Aortic smooth muscle cell (primary cell): ENCODE data around the gene TCEANC. TPM values are rescaled to one million over a fixed set of nuclear protein-coding genes. Genes with fewer than 3 reads are reported as not detected.

Experiments used
- total RNA-seq: library from RNA; depleted of rRNA; stranded (reverse); fragments of >200 nt; gene quantifications from 2 replicates; pipeline ENCODE4 v1.2.3, GENCODE V29; 2014

Gene TCEANC, protein sequence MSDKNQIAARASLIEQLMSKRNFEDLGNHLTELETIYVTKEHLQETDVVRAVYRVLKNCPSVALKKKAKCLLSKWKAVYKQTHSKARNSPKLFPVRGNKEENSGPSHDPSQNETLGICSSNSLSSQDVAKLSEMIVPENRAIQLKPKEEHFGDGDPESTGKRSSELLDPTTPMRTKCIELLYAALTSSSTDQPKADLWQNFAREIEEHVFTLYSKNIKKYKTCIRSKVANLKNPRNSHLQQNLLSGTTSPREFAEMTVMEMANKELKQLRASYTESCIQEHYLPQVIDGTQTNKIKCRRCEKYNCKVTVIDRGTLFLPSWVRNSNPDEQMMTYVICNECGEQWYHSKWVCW
- total RNA-seq, result 3.2 TPM in 2 replicates

DNA sequence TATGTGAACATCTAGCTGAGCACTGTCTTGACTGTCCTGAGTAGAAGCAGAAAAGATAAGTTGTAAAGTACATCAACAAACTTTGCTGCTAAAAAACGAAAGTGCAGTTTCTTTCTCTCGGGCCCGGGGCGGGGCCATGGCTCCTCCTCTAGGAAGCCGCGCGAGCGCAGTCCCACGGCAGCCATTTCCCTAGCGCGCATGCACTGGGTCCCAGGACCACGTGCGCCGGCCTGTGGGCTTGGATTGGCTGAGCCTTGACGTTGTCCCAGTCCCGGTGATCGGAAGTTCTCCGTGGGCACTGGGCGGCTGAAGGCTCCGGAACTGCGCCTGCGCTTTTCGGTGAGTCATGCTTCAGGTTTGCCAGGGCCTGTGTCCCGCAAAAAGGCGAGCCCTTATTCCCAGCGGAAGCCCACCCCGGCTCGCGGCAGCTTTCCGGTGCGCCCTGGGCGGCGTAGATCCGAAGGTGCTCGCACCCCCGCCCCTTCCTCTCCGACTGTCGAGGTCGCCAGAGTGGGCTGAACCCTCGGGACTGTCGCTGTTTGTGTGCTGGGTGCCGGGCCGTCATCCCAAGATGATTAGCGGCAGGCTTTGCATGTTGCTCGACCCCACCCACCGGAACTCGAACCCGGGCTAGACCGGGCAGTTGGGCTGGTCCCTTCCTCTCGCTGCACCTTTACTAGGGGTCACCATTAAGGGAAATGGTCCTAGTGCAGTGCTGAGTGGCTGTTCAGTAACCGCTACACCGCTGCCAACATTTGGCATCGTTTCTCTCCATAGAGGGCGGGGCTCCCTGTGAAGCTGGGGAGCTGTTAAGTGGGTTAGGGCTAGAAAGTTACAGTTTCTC lies at the start of gene TCEANC:
TCEANC (plus strand) TSS at position 292 of the 844 bp plus-strand sequence. CDS start 9,368 bp downstream, outside the sequence.

DNA sequence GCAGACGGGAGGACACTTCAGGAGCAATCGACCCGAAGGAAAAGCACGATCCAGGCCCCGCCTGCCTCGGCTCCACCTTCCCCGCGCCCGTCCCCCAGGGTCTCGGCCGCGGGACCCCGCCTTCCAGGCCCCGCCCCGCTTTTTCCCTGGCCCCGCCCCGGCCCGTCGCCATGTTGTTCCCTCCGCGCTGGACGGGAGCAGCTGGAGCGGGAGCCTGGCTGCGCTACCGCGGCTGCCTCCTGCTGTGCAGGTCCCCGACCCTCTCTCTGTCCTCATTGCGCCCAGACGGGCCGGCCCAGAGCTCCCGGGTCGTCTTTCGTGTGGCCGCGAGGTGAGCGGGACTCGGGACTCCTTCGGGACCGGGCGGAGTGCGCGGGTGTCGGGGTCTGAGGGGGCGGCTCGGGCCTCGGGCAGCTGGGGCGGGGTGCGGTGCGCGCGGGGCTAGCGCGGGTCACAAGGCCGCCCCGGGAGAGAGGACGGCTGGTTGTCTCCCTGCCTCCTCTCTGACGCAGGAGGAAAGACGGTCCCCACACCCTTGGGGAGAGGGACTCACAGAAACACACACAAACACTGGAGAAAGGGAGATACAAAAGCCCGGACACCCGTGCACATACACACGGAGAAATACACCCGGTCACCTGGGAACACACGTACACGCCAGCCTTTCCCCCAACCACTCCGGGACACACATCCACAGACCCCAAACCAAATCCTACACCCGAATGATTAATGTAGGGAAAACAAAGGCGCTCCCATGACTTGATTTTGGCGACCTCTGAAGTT lies 36.2 kb downstream of the TCEANC start, which contains the start of gene RAB9A:
RAB9A (plus strand) TSS at position 171 of the 783 bp plus-strand sequence. CDS start 19,619 bp downstream, outside the sequence.

Other genes starting within 250 kb of the TCEANC start
- gene EGFL6, start 83.5 kb upstream of the TCEANC start, total RNA-seq, result not detected in 2 replicates
- gene RAB9A, start 36.0 kb downstream of the TCEANC start, total RNA-seq, result 22.6 and 28.7 TPM in 2 replicates
- gene TRAPPC2, start 81.5 kb downstream of the TCEANC start, total RNA-seq, result 9.4 and 12.2 TPM in 2 replicates
- gene OFD1, start 81.6 kb downstream of the TCEANC start, total RNA-seq, result 9.0 and 14.5 TPM in 2 replicates
- 30.8 and 36.3 TPM in 2 replicates for gene GPM6B, start 164.0 kb downstream of the TCEANC start, total RNA-seq